Gastrocnemius medialis (tissue), 4 donors: ENCODE results near the gene COL27A1. TPM values are rescaled to one million over a fixed set of nuclear protein-coding genes. Genes with fewer than 3 reads are reported as not detected.
"Not testable (repeated sequence)": the region's sequence is repeated elsewhere in the genome, so short reads cannot be mapped to it uniquely, and the experiment has no call there.

ENCODE experiments used
- ATAC-seq, 2 donors: fragments of 150-250 bp; one replicate each; pipeline ENCODE4 v1.9.1; 2016
- DNase-seq, 2 donors: peaks; one replicate each; pipeline ENCODE4 v3.0.0-alpha.2; 2019
- H3K27ac ChIP-seq, 4 donors: fragments of 200-600 bp; sonication (generic); 1 replicate in 1 of 4; 2 replicates in 3 of 4; pipeline ENCODE4 v1.5.1; 2016 to 2018; ENCODE audit warnings: mild to moderate bottlenecking in 2 of 4, moderate library complexity in 1 of 4
- H3K27me3 ChIP-seq, 3 donors: fragments of 200-600 bp; sonication (generic) in 2 of 3; 1 replicate in 1 of 3; 2 replicates in 2 of 3; pipeline versions ENCODE4 v1.5.1 to v1.6.0; 2016 to 2019; ENCODE audit warnings: mild to moderate bottlenecking in 1 of 3, moderate library complexity in 1 of 3
- H3K36me3 ChIP-seq, 2 donors: fragments of 200-600 bp; sonication (generic) in 1 of 2; one replicate each; pipeline ENCODE4 v1.5.1; 2017 to 2018
- H3K4me1 ChIP-seq, 2 donors: fragments of 200-600 bp; sonication (generic) in 1 of 2; one replicate each; pipeline ENCODE4 v1.5.1; 2016 to 2017; ENCODE audit warnings: mild to moderate bottlenecking in 2 of 2
- H3K4me3 ChIP-seq, 4 donors: fragments of 200-600 bp; sonication (generic) in 3 of 4; 1 replicate in 1 of 4; 2 replicates in 3 of 4; pipeline ENCODE4 v1.5.1; 2016 to 2019; ENCODE audit warnings: mild to moderate bottlenecking in 2 of 4
- H3K9me3 ChIP-seq, 3 donors: fragments of 200-600 bp; sonication (generic) in 2 of 3; 1 replicate in 1 of 3; 2 replicates in 2 of 3; pipeline ENCODE4 v1.5.1; 2016 to 2019
- CTCF ChIP-seq, 5 experiments: fragments of 450-650 bp in 3 of 5; fragments of 200-600 bp in 2 of 5; sonication (generic) in 2 of 5; IDR thresholded peaks in 4 of 5; conservative IDR thresholded peaks in 1 of 5; 1 replicate in 4 of 5; 2 replicates in 1 of 5; pipeline ENCODE4 v1.5.1; 2016 to 2019; ENCODE audit warnings: antibody characterized with exemption in 5 of 5, mild to moderate bottlenecking in 3 of 5, moderate library complexity in 3 of 5
- POLR2A ChIP-seq, 2 donors: fragments of 450-650 bp; IDR thresholded peaks; one replicate each; pipeline ENCODE4 v1.6.1; 2017; ENCODE audit warnings: antibody characterized with exemption in 2 of 2, mild to moderate bottlenecking in 2 of 2, moderate library complexity in 2 of 2
- in situ Hi-C, 4 donors: fragments of 200-750 bp; cut with MboI; loops; one replicate each; pipeline versions ENCODE4 v1.15.0 to v1.8.0; 2017; ENCODE audit warnings: low sequenced_read_pairs in 4 of 4
- intact Hi-C: fragments of 100-400 bp; cut with DNase I; formaldehyde crosslinking; loops from one replicate; pipeline ENCODE4 v1.15.1; 2023; ENCODE audit warnings: low total_unique reads
- total RNA-seq, 4 donors: library from RNA; depleted of rRNA; stranded (reverse); fragments of >200 nt; gene quantifications; one replicate each; pipeline versions ENCODE4 v1.1.0 to v1.2.3, GENCODE V29; 2016

Gene COL27A1
- total RNA-seq, 4 donors from 2014 or later: 0.42 to 1.4 (median 0.95) TPM

- Histone ChIP-seq H3K4me1 (no peaks in the 10 kb centered on the region), H3K27me3 (no peaks in the 10 kb centered on the region), H3K36me3 (no peaks in the 10 kb centered on the region), H3K9me3 (no peaks in the 10 kb centered on the region), H3K4me3 (no peak overlapping the region), H3K27ac (no peak overlapping the region)
- ATAC-seq (no peak), DNase-seq (no peak)
- in situ Hi-C loops (no loop called here), intact Hi-C loops (no loop called here)
- TF ChIP-seq CTCF (IDR thresholded peaks at IDR 0.05 in 4 of 5, conservative IDR thresholded peaks at IDR 0.05 in 1 of 5) (no peak), POLR2A (IDR thresholded peaks at IDR 0.05) (no peak)
Observed at GRCh38 chr9:114330636-114331035, 175.3 kb downstream of the COL27A1 start.

- H3K27me3 ChIP-seq, H3K27ac ChIP-seq, H3K36me3 ChIP-seq, H3K4me1 ChIP-seq, H3K4me3 ChIP-seq, in situ Hi-C loops, DNase-seq, intact Hi-C loops, H3K9me3 ChIP-seq, ATAC-seq: not testable (repeated sequence)
Observed at GRCh38 chr9:114331229-114332195, 176.2 kb downstream of the COL27A1 start.

- ATAC-seq, DNase-seq, intact Hi-C loops, H3K27ac ChIP-seq, in situ Hi-C loops, H3K27me3 ChIP-seq, H3K36me3 ChIP-seq, H3K4me1 ChIP-seq, H3K4me3 ChIP-seq, H3K9me3 ChIP-seq: not testable (repeated sequence)
Observed at GRCh38 chr9:114332474-114333040, 177.2 kb downstream of the COL27A1 start.

DNA sequence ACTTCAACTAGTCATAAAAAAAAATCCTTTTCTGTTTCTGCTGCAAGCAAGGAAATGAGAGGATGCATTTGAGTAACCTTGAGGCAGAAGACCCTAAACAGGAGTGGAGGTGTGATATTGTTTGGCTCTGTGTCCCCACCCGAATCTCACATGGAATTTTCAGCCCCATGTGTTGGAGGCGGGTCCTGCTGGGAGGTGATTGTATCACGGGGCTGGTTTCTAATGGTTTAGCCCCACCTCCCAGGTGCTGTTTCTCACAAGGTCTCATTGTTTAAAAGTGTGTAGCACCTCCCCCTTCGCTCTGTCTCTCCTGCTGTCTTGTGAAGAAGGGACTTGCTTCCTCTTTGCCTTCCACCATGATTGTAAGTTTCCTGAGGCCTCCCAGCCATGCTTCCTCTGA, 178.4 kb downstream of the COL27A1 start:
- H3K27me3 ChIP-seq, H3K27ac ChIP-seq, DNase-seq, in situ Hi-C loops, H3K9me3 ChIP-seq, ATAC-seq, intact Hi-C loops, H3K36me3 ChIP-seq, H3K4me1 ChIP-seq, H3K4me3 ChIP-seq: not testable (repeated sequence)

GRCh38 chr9:114334490-114334889, 179.2 kb downstream of the COL27A1 start:
- TF ChIP-seq POLR2A (IDR thresholded peaks at IDR 0.05) (no peak), CTCF (IDR thresholded peaks at IDR 0.05 in 4 of 5, conservative IDR thresholded peaks at IDR 0.05 in 1 of 5) (no peak)
- Histone ChIP-seq H3K36me3 (no peaks in the 10 kb centered on the region), H3K9me3 (no peaks in the 10 kb centered on the region), H3K4me1 (no peaks in the 10 kb centered on the region), H3K4me3 (no peak overlapping the region), H3K27me3 (no peaks in the 10 kb centered on the region), H3K27ac (no peak overlapping the region)
- intact Hi-C loops (no loop called here), in situ Hi-C loops (no loop called here)
- DNase-seq: no peak
- ATAC-seq: no peak

DNA sequence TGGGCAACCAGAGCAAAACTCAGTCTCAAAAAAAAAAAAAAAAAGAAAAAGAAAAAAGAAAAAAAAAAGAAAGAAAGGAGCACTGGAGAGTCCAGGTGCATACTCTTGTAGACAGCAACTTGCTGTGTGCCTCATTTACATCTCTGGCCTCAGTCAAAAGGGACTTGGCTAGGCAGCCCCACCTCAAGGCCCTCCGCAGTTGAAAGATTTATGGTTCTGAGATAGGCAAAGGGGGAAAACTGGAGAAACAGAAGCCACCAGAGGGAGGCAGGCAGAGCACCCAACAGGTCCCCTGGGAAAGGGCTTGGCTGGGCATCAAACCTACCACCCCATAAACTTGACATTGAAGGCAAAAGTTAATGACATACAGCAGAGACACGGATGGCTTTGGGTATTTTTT, 180.4 kb downstream of the COL27A1 start:
- Histone ChIP-seq H3K4me3 (no peak overlapping the region), H3K4me1 (no peaks in the 10 kb centered on the region), H3K9me3 (no peaks in the 10 kb centered on the region), H3K36me3 (no peaks in the 10 kb centered on the region), H3K27ac (no peak overlapping the region), H3K27me3 (no peaks in the 10 kb centered on the region)
- in situ Hi-C loops (no loop called here), intact Hi-C loops (no loop called here)
- TF ChIP-seq POLR2A (IDR thresholded peaks at IDR 0.05) (no peak), CTCF (IDR thresholded peaks at IDR 0.05 in 4 of 5, conservative IDR thresholded peaks at IDR 0.05 in 1 of 5) (no peak)
- ATAC-seq (no peak), DNase-seq (no peak)
